SK-N-MC (cell line): ENCODE data around the gene KIFC3.

Source experiments
- EZH2 ChIP-seq: fragments of 200-600 bp; sonication (generic); IDR thresholded peaks from one replicate; pipeline ENCODE4 v1.6.1; 2017; ENCODE audit warnings: antibody characterized with exemption
- FOXP2 ChIP-seq: optimal IDR thresholded peaks from 2 replicates; pipeline ENCODE3; 2011; ENCODE audit warnings: mild to moderate bottlenecking, moderate library complexity; ENCODE audit not compliant: insufficient read depth; ENCODE audit errors: extremely low read length, control extremely low read depth
- POLR2AphosphoS5 ChIP-seq: IDR thresholded peaks from 2 replicates; pipeline ENCODE4 v1.6.1; 2012; ENCODE audit warnings: mild to moderate bottlenecking, low read depth, low read length, borderline replicate concordance

GRCh38 chr16:57801809-57802340 lies 416 bp downstream of the KIFC3 start:
- TF ChIP-seq POLR2AphosphoS5 (no peak; the same call in 1 of the 2 replicates), EZH2 (no peak), FOXP2 (no peak)
